ENCODE results near the gene BACH1. TPM values are rescaled to one million over a fixed set of nuclear protein-coding genes. Genes with fewer than 3 reads are reported as not detected.

BACH1 gene
- polyA plus RNA-seq, 1 experiment: 72.2 TPM

DNA sequence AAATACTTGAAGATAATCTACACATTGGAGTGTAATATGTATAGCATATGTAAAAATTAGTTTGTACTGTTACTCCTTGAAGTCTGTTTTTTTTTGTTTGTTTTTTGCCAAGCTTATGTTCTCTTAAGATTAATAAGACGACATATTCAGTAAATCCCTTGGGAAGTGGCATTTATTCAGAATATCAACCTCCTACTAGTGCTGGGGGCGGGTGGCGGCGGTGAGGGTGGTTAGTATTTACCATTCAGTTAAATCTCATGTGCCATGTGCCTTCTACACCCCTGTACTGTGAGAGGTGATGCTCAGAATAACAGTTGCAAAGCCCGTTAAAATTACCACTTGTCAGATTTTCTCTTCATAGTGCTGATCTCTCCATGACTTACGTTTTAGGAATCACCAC lies 3.0 kb downstream of the BACH1 start:
- DNase-seq (ENCODE audit: low read depth, low spot score): no peak
- POLR2A ChIA-PET: interaction anchor here (0.9 to 1.2 kb wide), 2 partner anchors 42 to 120 kb away, joined by 3 to 4 read pairs; no protein-coding TSS in a partner anchor
- Histone ChIP-seq H3K27me3 (ENCODE audit: control insufficient read depth, insufficient read depth, low read length) (no peaks in the 10 kb centered on the region), H3K27ac (ENCODE audit: low read depth, low read length) (no peak overlapping the region), H3K4me3 (ENCODE audit: low read depth, low read length) (peak overlapping the region; percentile 97), H3K9me3 (ENCODE audit: control insufficient read depth, insufficient read depth, low read length) (peaks cover 11% of the 10 kb centered on the region)
- TF ChIP-seq, protein P1, sequence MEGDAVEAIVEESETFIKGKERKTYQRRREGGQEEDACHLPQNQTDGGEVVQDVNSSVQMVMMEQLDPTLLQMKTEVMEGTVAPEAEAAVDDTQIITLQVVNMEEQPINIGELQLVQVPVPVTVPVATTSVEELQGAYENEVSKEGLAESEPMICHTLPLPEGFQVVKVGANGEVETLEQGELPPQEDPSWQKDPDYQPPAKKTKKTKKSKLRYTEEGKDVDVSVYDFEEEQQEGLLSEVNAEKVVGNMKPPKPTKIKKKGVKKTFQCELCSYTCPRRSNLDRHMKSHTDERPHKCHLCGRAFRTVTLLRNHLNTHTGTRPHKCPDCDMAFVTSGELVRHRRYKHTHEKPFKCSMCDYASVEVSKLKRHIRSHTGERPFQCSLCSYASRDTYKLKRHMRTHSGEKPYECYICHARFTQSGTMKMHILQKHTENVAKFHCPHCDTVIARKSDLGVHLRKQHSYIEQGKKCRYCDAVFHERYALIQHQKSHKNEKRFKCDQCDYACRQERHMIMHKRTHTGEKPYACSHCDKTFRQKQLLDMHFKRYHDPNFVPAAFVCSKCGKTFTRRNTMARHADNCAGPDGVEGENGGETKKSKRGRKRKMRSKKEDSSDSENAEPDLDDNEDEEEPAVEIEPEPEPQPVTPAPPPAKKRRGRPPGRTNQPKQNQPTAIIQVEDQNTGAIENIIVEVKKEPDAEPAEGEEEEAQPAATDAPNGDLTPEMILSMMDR (IDR thresholded peaks at IDR 0.05; ENCODE audit: low read depth, low read length): no peak
- CTCF ChIA-PET: interaction anchor here (2.5 kb wide), 1 partner anchor 212 kb away, joined by 10 read pairs; no protein-coding TSS in a partner anchor

DNA sequence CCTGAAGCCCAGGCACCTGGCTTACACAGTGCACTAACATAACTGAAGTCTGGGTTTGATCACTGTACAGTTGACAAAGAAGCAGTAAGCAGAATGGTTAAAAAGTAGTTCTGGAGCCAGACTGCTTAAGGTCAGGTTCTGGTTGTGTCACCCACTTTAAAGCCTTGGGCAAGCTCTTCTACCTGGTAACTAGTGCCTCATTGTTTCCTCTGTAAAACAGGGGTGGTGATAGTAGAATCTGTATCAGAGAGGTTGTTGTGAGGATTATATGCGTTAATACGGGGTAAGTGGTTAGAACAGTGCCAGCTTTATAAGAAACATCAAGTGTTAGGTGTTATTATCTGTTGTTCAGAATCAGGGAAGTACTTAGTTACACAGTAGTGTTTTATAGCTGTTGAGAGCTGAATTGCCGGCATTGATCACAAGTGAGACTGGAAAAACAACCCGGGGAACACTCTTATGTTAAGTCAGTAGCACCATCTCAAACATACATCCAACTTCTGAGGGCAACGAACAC lies 3.7 kb downstream of the BACH1 start:
- ChIA-PET POLR2A (interaction anchor here (0.6 to 1.2 kb wide), 3 partner anchors 41 to 120 kb away, joined by 3 to 4 read pairs (median 4); no protein-coding TSS in a partner anchor), CTCF (interaction anchor here (0.6 to 2.0 kb wide), 2 partner anchors 138 to 213 kb away, joined by 4 to 15 read pairs; no protein-coding TSS in a partner anchor)
- DNase-seq (ENCODE audit: low read depth, low spot score): no peak
- Histone ChIP-seq H3K9me3 (ENCODE audit: control insufficient read depth, insufficient read depth, low read length) (peaks cover 8% of the 10 kb centered on the region), H3K27me3 (ENCODE audit: control insufficient read depth, insufficient read depth, low read length) (no peaks in the 10 kb centered on the region), H3K4me3 (ENCODE audit: low read depth, low read length) (peak overlapping the region; percentile 97), H3K27ac (ENCODE audit: low read depth, low read length) (no peak overlapping the region)
- TF ChIP-seq, protein P1 (IDR thresholded peaks at IDR 0.05; ENCODE audit: low read depth, low read length): no peak

DNA sequence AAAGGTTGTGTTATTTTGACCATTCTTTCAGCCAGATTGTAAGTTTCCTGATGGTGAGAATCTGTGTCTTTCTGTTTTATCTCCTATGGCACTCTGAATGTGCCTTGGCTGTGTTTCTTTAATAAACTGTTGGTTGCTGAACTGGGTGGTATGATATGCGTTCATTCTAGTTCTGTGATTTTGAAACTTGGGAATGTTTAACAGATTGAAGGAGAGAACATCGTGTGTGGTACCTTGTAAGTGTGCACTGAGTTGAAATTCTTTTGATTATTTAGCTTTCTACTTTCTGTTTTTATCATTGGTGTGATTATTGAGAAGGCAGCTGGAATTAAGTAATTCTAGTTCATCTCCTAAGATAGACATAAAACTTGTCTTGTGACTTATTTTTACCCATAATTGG lies 4.6 kb downstream of the BACH1 start:
- ChIA-PET POLR2A (no interaction called here), CTCF (interaction anchor here (0.5 to 2.0 kb wide), 3 partner anchors 133 to 214 kb away, joined by 3 to 15 read pairs (median 4); no protein-coding TSS in a partner anchor)
- no peak for DNase-seq (ENCODE audit: low read depth, low spot score)
- TF ChIP-seq, protein P1 (IDR thresholded peaks at IDR 0.05; ENCODE audit: low read depth, low read length): no peak
- Histone ChIP-seq H3K9me3 (ENCODE audit: control insufficient read depth, insufficient read depth, low read length) (peaks cover under 1% of the 10 kb centered on the region; the same call in 1 of the 2 replicates), H3K4me3 (ENCODE audit: low read depth, low read length) (no peak overlapping the region; the same call in 1 of the 2 replicates), H3K27ac (ENCODE audit: low read depth, low read length) (no peak overlapping the region), H3K27me3 (ENCODE audit: control insufficient read depth, insufficient read depth, low read length) (no peaks in the 10 kb centered on the region)

DNA sequence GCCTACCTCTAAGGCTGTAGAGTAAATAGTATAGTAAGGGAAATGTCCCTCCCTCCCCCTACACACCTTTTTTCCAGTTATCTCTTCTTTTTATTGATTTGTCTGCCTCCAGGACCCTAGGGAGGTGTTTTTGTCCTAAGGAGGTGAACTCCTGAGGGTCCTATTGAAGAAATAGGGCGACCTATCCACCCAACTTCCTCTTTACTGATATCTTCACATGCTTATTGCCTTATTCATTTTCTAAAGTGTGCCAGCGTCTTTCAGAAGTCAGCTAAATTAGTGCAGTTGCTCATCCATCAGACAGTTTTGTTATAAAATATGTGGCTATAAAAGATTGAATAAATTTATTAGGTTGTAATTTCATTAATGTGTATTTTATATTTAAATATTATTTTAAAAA lies 5.9 kb downstream of the BACH1 start:
- Histone ChIP-seq H3K4me3 (ENCODE audit: low read depth, low read length) (peak overlapping the region; percentile 0; the same call in 1 of the 2 replicates), H3K27ac (ENCODE audit: low read depth, low read length) (no peak overlapping the region)
- POLR2A ChIA-PET: no interaction called here

DNA sequence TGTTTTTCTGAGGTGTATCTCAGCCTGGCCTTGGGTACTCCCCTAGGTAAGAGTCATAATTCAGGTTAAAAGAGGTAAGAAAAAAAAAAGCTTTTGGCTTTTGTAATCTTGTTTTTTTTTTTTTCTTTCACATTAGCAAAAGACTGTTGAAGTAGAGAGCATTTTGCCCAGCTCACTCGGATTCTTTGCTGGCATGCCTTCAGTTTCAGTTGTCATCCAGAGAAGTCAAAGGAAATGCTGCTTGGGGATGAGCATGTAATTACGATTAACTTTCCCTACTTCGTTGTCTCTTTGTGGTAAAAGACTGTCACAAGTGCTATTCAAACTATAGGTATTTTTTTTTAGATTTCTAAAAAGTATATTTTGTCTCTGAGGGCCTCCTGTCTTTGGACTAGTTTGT lies 6.3 kb downstream of the BACH1 start:
- DNase-seq (ENCODE audit: low read depth, low spot score): no peak
- no peaks in the 10 kb centered on the region for H3K27me3 ChIP-seq (ENCODE audit: control insufficient read depth, insufficient read depth, low read length)
- POLR2A ChIA-PET: no interaction called here
- TF ChIP-seq, protein P1 (IDR thresholded peaks at IDR 0.05; ENCODE audit: low read depth, low read length): no peak
- no peak overlapping the region for H3K4me3 ChIP-seq (ENCODE audit: low read depth, low read length)
- CTCF ChIA-PET: interaction anchor here (1.5 kb wide), 1 partner anchor 141 kb away, joined by 4 read pairs; no protein-coding TSS in a partner anchor
- peak overlapping the region; percentile 25 for H3K27ac ChIP-seq (ENCODE audit: low read depth, low read length)
- H3K9me3 ChIP-seq (ENCODE audit: control insufficient read depth, insufficient read depth, low read length): no peaks in the 10 kb centered on the region

More for the DNA sequence above, 5.9 kb downstream of the BACH1 start:
- H3K27me3 ChIP-seq (ENCODE audit: control insufficient read depth, insufficient read depth, low read length): no peaks in the 10 kb centered on the region
- TF ChIP-seq, protein P1 (IDR thresholded peaks at IDR 0.05; ENCODE audit: low read depth, low read length): no peak
- no peaks in the 10 kb centered on the region for H3K9me3 ChIP-seq (ENCODE audit: control insufficient read depth, insufficient read depth, low read length)
- CTCF ChIA-PET: interaction anchor here (1.5 kb wide), 1 partner anchor 140 kb away, joined by 4 read pairs; no protein-coding TSS in a partner anchor
- DNase-seq (ENCODE audit: low read depth, low spot score): no peak
